RPMI8226 (cell line): ENCODE data around the gene POLR1H.
A peak's percentile ranks its signal among the peaks of the same experiment; 100 is the strongest.
"Not testable (repeated sequence)": the region's sequence is repeated elsewhere in the genome, so short reads cannot be mapped to it uniquely, and the experiment has no call there.

Experiments used
- DNase-seq: peaks from one replicate; pipeline ENCODE4 v3.0.0-alpha.2; 2015

The POLR1H gene, protein sequence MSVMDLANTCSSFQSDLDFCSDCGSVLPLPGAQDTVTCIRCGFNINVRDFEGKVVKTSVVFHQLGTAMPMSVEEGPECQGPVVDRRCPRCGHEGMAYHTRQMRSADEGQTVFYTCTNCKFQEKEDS

DNA sequence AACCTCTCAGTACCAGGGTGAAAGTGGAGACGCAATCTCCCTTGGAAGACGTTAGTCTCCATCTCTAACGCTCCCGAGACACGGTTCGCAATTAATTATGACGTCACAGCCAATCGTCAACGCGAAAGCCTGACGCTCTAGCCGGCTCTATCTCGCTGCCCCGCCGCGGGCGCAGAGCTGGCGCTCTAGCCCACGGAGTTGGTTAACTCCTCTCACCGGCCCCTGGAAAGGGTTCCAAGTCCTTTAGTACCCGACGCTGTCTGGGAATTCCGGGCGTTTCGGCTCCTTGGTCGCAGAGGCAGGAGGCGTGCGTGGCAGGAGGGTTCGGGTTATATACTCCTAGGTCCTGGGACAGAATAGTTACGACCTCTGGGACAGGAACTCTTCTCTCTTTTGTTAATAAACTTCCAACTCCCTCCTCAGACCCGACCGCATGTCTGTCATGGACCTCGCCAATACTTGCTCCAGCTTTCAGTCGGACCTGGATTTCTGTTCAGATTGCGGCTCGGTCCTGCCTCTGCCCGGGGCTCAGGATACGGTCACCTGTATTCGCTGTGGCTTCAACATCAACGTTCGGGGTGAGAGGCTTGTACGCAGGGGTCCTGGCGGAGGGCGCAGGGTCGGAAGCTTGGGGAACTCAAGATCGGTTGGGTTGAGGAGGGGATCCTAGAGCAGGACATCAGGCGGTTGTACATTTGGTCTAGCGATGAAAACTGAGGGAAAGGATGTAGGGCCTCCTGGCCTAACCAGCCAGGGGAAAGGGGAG lies at the start of gene POLR1H:
POLR1H (plus strand) TSS at position 174 of the 766 bp plus-strand sequence; CDS start at position 434, 260 bp downstream.
- peak; percentile 98 for DNase-seq

DNA sequence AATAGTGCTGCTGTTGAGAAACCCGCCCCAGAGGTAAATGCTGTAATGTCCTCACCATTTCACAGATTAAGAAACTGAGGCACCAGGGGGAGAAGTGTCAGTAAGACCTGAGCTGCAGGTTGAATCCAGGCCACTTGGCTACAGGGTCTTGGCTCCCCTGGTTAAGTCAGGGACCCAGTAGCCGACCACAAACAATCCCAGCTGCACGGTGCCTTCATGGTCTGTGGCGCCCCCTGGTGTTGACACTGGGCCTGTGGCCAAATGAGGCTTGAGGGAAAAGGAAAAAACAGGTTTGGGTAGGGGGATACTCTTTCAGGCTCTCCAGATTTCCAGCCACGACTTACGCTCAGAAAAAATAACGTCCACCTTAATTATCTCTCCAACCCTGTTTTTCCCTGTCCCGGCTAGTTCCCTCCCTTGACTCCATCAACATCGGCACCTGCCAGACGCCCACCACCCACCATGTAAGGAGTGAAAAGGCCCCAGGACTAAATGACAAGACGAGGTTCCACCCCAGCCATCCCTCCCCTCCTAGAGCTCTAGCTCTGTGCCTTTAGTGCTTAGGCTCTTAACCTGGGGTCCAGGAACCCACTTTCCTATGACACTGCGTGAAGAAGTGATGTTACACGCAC lies 47.7 kb upstream of the POLR1H start:
- no peak for DNase-seq

DNA sequence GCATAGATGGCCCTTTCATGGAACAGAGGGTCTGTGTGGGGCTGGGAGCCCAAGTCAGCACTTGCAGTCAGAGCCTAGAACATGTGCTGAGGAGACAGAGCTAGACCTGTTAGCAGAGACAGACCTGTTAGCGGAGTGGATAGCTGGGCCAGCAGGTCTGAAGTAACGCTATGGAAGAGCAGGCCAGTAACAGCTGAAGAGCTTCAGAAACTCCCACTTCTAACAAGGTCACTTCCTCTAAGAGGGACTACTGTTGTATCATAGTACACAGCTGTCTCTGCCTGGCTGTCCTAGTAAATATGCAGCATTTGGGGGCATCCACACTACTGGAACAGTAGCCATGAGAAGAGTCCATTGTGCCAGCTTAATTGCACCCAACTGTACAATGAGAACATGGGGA lies 41.2 kb upstream of the POLR1H start:
- no peak for DNase-seq

DNA sequence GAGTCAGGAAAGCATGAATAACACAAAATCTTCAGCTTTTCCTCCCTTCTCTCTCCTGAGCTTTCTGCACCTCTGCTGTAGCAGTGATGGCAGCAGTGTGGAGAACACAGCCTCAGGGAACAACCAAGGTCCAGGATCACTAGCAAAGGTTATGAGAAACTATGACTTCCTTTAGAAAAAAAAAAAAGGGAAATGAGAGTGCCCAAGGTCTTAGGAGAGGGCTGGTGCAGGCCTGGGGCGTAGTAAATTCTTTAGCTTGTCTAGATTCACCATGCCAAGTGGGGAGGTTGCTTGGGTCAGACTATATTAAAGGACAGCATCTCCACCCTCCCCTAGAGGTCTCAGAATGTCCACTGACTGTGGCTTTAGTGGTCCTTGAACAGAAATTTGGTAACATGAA lies 40.4 kb upstream of the POLR1H start:
- DNase-seq = peak; percentile 29

DNA sequence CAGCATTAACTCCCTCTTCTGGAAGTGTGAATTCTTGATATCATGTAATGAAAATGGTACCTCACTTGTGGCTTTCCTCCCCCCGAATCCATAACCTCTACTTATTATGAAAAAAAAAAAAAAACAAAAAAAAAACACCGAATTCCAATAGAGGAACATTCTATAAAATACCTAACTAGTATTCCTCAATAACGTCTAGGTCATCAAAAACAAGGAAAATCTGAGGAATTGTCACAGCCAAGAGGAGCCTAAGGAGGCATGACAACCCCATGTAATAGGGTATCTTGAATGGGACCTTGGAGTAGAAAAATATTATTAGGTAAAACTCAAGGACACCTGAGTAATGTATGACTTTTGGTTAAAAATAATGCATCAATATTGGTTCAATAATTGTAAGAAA lies 38.9 kb upstream of the POLR1H start:
- no peak for DNase-seq

DNA sequence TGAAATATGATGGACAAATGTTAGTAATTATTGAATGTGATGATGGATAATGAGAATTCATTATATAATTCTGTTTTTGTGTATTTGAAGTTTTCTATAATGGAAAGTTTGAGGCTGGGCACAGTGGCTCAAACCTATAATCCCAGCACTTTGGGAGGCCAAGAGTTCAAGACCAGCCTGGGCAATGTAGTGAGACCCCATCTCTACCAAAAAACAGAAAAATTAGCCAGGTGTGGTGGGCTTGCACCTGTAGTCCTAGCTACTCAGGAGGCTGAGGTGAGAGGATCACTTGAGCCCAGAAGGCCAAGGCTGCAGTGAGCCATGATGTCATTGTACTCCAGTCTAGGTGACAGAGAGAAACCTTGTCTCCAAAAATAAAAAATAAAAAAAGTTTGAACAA lies 38.4 kb upstream of the POLR1H start:
- DNase-seq = not testable (repeated sequence)

DNA sequence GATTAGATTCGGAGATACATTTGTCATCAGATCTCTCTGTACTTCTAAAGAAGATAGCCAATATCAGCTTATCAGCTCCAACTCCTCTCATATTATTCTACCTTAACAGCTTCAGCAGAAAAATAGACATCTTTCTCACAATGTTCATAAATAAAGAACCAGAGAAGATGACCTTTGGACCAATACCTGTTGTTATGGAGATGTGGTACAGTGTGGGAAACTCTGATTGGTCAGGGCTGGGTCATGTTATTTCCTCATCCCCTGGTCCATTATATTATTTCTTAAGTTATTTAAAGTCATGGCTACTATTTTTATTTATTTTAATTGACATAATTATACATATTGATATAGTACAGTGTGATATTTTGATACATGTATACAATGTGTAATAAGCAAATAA lies 35.9 kb upstream of the POLR1H start:
- DNase-seq = no peak

DNA sequence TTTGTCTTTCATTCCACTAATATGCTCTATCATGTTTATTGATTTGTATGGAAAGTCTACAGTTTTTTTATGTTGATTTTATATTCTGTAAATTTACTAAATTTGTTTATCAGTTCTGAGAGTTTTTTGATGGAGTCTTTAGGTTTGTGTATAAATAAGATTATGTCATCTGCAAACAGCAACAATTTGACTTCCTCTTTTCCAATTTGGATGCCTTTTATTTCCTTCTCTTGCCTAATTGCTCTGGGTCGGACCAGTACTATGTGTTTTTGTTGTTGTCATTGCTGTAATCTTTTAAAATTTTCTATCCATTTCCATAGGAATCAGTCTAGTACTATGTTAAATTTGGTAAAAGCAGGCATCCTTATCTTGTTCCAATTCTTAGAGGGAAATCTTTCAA lies 31.5 kb upstream of the POLR1H start:
- no peak for DNase-seq

DNA sequence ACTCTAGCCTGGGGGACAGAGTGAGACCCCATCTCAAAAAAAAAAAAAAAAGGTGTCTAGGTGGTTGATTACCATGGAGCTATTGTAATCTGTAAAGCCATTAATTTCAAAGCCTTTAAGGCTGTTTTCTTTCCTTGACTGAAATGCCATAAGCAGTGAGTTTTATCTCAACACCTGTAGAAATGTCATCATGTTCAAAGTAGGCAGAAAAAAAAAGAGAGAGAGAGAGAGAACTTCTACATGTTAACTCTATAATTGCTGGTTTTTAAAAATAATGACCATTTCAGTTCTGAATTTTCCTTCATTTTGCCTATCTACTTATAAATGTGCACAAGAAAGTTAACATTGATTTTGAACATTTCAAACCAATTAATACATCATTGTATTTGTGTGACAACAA lies 29.7 kb upstream of the POLR1H start:
- DNase-seq = no peak

DNA sequence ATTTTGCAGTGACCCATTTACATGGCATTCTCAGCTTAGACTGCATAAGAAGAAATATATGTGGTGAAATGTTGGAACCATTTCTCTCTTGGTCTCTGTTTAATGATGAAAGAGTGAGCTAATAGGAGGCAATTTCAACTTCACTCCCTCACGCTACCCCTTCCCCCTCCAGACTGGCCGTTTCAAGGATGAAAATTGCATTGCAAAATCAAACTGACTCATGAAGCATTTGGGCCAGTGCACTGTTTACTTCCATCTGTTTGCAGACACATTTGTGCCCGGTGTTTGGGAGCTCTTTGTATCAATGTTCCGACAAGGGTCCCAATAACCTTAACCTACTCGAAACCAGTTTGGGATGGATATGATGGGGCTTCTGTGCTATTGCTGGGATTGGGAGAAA lies 27.6 kb upstream of the POLR1H start:
- not testable (repeated sequence) for DNase-seq

DNA sequence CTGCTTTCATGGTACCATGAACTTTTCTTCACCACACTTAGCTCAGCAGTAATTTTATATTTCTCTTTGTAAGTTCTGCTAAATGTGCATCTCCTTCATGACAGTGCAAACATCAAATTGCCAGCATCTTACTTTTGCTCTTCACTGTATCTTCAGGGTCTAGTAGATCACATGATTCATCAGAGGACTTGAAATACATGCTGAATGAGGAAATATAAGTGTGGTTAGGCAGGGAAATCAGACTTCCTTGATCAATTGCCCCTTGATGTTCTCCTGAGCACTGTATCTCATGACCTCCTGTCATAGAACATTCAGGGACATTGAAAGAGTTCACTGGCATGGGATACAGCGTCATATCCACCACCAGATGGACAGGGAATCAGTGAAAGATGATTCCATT lies 25.3 kb upstream of the POLR1H start:
- DNase-seq = no peak

DNA sequence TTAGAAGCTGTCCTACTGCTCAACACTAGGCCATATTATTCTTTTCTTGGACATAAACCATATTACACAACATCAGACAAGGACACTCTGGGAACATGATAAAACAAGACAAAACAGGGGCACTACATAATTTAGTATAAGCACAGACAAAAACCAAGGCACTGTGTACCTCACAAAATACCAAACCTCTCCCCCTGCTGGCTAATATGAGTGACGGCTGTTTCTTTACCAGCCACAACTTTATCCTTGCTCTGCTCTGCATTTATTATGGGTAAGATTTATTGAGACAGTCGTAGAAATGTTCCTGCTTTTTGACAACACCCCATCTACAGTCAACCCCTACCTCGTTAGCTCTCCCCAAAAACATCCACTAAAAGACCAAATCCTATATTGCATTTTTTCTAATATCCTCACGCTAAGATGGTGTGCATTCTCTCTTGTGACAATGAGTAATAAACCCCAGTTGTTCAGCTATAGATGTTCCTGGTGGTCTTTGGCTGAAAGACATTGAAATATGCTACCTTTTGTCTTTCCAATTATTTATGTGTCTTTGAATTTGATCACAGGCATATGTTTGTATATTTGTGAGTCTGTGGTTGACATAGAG lies 23.8 kb upstream of the POLR1H start:
- DNase-seq = no peak

DNA sequence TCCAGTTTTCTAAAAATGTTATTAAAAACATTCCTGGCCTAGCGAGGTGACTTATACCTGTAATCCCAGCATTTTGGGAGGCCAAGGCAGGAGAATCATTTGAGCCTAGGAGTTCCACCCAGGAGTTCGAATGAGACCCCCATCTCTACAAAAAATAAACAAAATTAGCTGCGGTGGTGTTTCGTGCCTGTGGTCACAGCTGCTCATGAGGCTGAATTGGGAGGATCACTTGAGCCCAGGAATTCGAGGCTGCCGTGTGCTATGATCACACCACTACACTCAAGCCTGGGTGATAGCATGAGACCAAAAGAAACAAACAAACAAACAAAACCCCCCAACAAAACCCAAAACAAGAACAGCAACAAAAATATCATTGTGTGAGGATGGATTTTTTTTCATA lies 19.8 kb upstream of the POLR1H start:
- DNase-seq = no peak

DNA sequence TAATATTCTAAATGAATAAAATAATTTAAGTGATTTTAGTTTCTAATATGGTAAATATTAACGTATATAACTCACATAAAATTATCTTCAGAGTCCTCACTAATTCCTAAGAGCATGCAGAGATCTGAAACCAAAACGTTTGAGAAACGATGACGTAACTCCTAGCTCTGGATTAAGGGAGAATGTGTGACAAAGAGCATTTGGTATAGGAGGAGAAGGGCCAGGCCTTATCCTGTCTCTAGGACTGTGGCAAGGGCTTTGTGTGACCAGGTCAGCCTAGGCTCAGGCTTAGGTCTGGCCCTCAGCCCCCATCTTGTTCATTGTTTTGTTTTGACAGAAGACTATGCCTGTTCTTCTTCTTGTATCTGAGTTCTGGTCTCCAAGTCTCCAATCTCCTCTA lies 19.2 kb upstream of the POLR1H start:
- no peak for DNase-seq

DNA sequence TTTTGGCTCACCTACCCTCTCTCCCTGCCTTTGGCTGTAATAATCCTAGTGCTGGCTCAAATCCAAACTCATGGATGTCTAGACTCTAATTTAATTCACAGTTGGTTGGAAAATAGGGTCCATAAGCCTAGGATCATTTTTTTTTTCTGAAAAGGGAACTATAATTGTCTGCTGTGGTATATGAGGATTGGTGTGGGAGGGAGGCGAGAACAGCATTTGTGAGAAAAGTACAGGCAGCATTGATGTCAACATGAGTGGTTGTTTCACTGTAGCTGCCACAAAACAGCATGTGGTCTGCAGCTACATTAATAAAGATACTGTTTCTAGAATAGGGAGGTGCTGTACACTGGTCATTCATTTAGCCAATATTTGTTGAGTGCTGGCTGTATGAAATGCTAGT lies 18.6 kb upstream of the POLR1H start:
- no peak for DNase-seq

DNA sequence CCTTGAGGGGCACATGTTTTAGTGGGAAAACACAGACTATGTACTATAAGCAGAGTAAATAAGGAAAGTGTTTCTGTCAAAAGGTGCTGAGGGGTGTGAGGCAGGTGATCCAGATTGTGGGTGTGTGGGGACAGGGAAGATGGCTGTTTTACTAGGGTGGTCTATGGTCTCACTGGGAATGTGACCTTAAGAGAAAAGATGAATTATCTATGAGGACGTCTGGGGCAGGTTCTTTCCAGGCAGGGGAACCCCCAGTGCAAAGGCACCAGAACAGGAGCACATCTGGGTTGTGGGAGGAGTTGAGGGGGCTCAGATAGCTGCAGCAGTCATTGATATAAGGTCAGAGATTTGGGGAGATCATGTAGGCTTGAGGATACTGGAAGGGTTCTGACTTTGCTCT lies 18.2 kb upstream of the POLR1H start:
- DNase-seq = no peak

DNA sequence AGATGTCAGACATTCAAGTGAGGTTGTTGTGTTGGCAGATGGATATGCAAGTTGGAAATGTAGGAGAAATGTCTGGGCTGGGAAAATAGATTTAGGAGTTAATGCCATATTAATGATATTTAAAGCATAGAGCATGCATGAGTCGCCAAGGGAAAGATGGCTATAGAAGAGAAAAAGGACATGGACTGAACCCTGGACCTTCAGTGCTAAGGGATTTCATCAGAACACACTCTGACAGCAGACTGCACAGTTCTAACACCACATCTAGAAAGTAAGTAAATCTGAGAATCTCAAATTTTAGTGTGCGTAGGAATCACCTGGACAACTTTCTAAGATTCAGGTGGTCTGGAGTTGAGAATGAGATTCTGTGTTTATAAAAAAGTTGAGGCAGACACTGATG lies 17.3 kb upstream of the POLR1H start:
- no peak for DNase-seq

DNA sequence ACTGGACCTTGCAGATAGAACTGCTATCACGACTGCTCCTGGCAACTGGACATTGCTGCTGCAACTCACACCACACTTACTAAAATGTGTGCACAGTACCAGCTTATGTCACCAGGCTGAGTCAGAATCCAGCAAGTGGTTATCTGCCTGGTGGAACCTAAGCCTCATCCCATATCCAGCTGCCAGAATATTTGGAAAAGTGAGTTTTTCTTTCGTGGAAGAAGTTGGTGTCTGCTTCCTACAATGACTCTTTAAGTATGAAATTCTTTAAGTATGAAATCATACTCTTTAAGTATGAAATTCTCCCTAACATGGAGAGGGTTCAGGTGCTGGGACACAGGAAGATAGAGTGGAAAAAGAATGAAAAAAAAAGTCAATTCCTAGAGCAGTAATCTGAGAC lies 16.4 kb upstream of the POLR1H start:
- no peak for DNase-seq

DNA sequence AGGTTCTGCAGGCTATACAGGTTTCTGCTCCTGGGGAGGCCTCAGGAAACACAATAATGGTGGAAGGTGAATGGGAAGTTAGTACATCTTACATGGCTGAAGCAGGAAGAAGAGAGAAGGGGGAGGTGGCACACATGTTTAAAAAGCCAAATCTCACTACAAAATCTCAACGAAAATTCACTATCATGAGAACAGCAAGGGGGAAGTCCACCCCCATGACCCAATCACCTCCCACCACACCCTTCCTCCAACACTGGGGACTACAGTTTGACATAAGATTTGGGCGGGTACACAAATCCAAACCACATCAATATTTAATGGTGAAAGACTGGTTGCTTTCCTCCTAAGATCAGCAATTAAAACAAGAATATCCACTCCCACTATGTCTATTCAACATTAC lies 13.8 kb upstream of the POLR1H start:
- no peak for DNase-seq

DNA sequence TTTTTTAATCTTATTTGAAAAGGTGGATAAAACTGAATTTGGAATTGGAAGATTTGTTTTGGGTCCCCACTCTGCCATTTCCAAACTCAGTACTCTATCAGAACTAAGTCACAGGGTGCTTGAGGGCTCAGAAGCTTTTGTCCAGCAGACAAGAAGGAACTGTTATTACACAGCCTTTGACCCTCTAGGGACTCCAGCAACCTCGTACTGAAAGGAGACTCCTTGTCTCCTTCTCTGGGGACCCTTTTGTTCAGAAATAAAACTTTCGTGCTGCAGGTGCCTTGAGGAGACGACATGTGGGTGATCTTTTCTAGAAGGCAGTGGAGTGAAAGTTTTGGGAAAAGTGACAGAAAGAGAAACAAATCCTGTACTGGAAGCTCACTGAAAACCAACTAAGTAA lies 7.4 kb upstream of the POLR1H start:
- no peak for DNase-seq

DNA sequence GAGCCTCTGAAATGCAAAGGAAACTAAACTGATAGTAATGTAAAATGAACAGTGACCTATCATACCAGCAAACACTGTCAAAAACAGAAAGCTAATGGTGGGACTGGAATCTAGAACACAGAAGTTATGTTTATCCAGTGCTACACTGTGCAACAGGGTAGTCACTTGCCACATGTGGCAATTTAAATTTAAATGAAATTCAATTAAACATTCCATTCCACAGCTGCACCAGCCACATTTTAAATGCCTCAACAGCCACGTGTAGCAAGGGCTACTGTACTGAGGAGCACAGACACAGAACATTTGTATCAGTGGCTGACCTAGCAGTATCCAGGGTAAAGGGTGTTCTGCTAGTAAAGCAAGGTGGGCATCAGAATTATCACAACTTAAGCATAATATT lies 5.6 kb upstream of the POLR1H start:
- DNase-seq = no peak

DNA sequence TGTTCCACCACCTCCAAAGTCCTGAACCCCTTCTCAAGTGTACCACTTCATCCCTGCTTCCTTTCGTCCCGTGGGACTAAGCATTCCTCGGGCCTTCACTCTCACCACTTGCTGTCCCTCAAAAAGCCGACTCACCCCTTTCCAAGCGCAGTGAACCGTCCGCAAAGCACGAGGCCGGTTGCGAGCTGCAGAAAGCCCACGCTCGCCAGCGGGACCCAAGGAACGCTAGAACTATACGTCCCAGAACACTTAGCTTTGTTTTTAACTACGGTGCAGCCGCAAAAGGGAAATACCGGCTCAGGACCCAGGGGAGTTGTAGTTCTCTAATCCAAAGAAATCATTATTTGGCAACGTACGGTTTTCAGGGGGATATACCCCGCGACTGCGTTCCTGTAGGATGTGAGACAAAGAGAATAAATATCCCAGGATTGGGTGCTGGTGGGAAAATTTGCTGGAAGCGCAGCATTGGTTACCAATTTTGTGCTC lies 416 bp upstream of the POLR1H start:
- DNase-seq = peak; percentile 33

DNA sequence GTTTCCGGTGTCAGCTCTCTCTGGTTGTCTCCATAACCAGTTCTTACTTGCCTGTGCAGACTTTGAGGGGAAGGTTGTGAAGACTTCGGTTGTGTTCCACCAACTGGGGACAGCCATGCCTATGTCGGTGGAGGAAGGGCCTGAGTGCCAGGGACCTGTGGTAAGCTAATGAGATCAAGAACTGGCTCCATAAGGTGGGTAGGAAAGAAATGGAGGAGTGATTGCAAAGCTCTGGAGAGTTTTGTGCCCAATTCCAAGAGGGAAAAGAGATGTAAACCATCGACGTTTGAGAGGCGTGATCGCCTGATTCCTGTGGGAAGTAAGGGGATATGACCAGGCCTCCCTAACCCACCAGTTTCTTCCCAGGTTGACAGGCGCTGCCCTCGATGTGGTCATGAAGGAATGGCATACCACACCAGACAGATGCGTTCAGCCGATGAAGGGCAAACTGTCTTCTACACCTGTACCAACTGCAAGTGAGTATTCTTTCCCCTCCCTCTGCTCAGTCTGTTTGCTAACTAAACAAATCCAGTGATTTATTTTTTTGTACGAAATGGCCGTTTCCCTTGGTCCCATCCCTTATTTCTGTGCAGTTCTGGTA lies 893 bp downstream of the POLR1H start:
- peak; percentile 49 for DNase-seq
